ENCODE measurements around the gene USP25.

- TF ChIP-seq POLR2A (IDR thresholded peaks at IDR 0.05; ENCODE audit: borderline replicate concordance, extremely low read depth, insufficient read depth, insufficient read length) (no peak), EZH2phosphoT487 (IDR thresholded peaks at IDR 0.05; ENCODE audit: borderline replicate concordance) (no peak), ZFX (IDR thresholded peaks at IDR 0.05) (no peak), ZBTB33 (IDR thresholded peaks at IDR 0.05; ENCODE audit: extremely low read depth, insufficient replicate concordance, low read length) (no peak), JUND (IDR thresholded peaks at IDR 0.05) (no peak), CTCF (IDR thresholded peaks at IDR 0.05 in 2 of 3, conservative IDR thresholded peaks at IDR 0.05 in 1 of 3; ENCODE audit: borderline replicate concordance in 1 of 3, insufficient read depth in 1 of 3, low read depth in 2 of 3, low read length in 2 of 3) (no peak), FOSL1 (IDR thresholded peaks at IDR 0.05; ENCODE audit: low read depth) (no peak), ZNF274 (IDR thresholded peaks at IDR 0.05; ENCODE audit: low read depth, low read length) (no peak), EZH2 (IDR thresholded peaks at IDR 0.05) (no peak), REST (IDR thresholded peaks at IDR 0.05; ENCODE audit: low read depth) (no peak), SIN3A (IDR thresholded peaks at IDR 0.05; ENCODE audit: low read depth) (no peak), POLR2AphosphoS5 (IDR thresholded peaks at IDR 0.05; ENCODE audit: low read depth, low read length) (no peak), ELF1 (IDR thresholded peaks at IDR 0.05; ENCODE audit: borderline replicate concordance, low read depth) (no peak)
These were observed 97.3 kb downstream of the USP25 start for GRCh38 chr21:15826908-15827601.
